IMR-90 (cell line): ENCODE data around the gene ZNF267. TPM values are rescaled to one million over a fixed set of nuclear protein-coding genes. Genes with fewer than 3 reads are reported as not detected.

Source experiments
- ATAC-seq: fragments of 200-7000 bp; cut with Tn5 transposase; 2 replicates; pipeline ENCODE4 v1.9.1; 2020; ENCODE audit warnings: low read depth, mild to moderate bottlenecking, moderate library complexity
- BruUV-seq: library from RNA; stranded (reverse); fragments of 400-500 nt; replicated peaks from 2 replicates; lab custom pipeline; 2021; lab: Mats Ljungman, UMichigan
- CTCF ChIA-PET: fragments of 300-600 bp; formaldehyde crosslinking; extraction: SDS; loops from one replicate; lab custom pipeline; 2021; ENCODE audit warnings: antibody characterized with exemption; lab: Yijun Ruan, JAX
- POLR2A ChIA-PET: fragments of 300-600 bp; sonication (Branson Sonifier 250); formaldehyde crosslinking; loops from one replicate; lab custom pipeline; 2022; ENCODE audit warnings: antibody characterized with exemption; ENCODE audit not compliant: unreplicated experiment; lab: Charles Lee
- DNase-seq: peaks from one replicate; pipeline ENCODE4 v3.0.0; 2013
- H2AFZ ChIP-seq: replicated peaks from 2 replicates; pipeline ENCODE3; 2013; ENCODE audit warnings: low read length, mild to moderate bottlenecking; ENCODE audit not compliant: poor library complexity
- H2AK5ac ChIP-seq: 2 replicates; pipeline ENCODE4 v1.6.1; 2013; ENCODE audit warnings: low read depth, low read length, inconsistent platforms
- H2AK9ac ChIP-seq: replicated peaks from 2 replicates; pipeline ENCODE3; 2013; ENCODE audit warnings: mild to moderate bottlenecking, low read depth, low read length, moderate library complexity; ENCODE audit not compliant: poor library complexity
- H2BK120ac ChIP-seq: 2 replicates; pipeline ENCODE4 v1.6.1; 2013; ENCODE audit warnings: low read depth, low read length, inconsistent platforms
- H2BK15ac ChIP-seq: 3 replicates; pipeline ENCODE4 v1.6.1; 2013; ENCODE audit warnings: low read depth, low read length, inconsistent platforms
- H2BK20ac ChIP-seq: 2 replicates; pipeline ENCODE4 v1.6.1; 2013; ENCODE audit warnings: low read depth, mild to moderate bottlenecking, inconsistent platforms, low read length, moderate library complexity
- H2BK5ac ChIP-seq: 2 replicates; pipeline ENCODE4 v1.6.1; 2013; ENCODE audit warnings: mild to moderate bottlenecking, low read depth, low read length, inconsistent platforms; ENCODE audit not compliant: poor library complexity, severe bottlenecking
- H3K14ac ChIP-seq: replicated peaks from 2 replicates; pipeline ENCODE4 v1.6.1; 2013; ENCODE audit warnings: low read depth, low read length, inconsistent platforms
- H3K18ac ChIP-seq: 2 replicates; pipeline ENCODE4 v1.6.1; 2013; ENCODE audit warnings: low read depth, low read length, control low read depth
- H3K23ac ChIP-seq: 2 replicates; pipeline ENCODE4 v1.6.1; 2013; ENCODE audit warnings: low read depth, low read length, inconsistent platforms
- H3K27ac ChIP-seq: 2 replicates; pipeline ENCODE4 v1.5.1; 2013; ENCODE audit warnings: mild to moderate bottlenecking, control low read depth, low read length; ENCODE audit not compliant: insufficient read depth
- H3K27me3 ChIP-seq: 2 replicates; pipeline ENCODE4 v1.6.1; 2013; ENCODE audit warnings: low read length; ENCODE audit not compliant: control insufficient read depth, insufficient read depth
- H3K36me3 ChIP-seq: 2 replicates; pipeline ENCODE4 v1.6.1; 2013; ENCODE audit warnings: low read length, mixed read lengths; ENCODE audit not compliant: control insufficient read depth, insufficient read depth
- H3K4ac ChIP-seq: 2 replicates; pipeline ENCODE4 v1.6.1; 2013; ENCODE audit warnings: low read depth, low read length, inconsistent platforms
- H3K4me1 ChIP-seq: 2 replicates; pipeline ENCODE4 v1.6.1; 2013; ENCODE audit warnings: low read length, mixed read lengths; ENCODE audit not compliant: control insufficient read depth, insufficient read depth
- H3K4me2 ChIP-seq: 2 replicates; pipeline ENCODE4 v1.6.1; 2013; ENCODE audit warnings: low read depth, mild to moderate bottlenecking, control low read depth, low read length, moderate library complexity
- H3K4me3 ChIP-seq: 2 replicates; pipeline ENCODE4 v1.5.1; 2013; ENCODE audit warnings: low read depth, mild to moderate bottlenecking, control low read depth, low read length, moderate library complexity; ENCODE audit not compliant: insufficient read depth
- H3K56ac ChIP-seq: 2 replicates; pipeline ENCODE4 v1.6.1; 2013; ENCODE audit warnings: low read length, inconsistent platforms; ENCODE audit not compliant: insufficient read depth; ENCODE audit errors: extremely low read depth
- H3K79me1 ChIP-seq, 2 experiments: 2 replicates each; pipeline ENCODE4 v1.6.1; 2013; ENCODE audit warnings: low read length in 2 of 2, inconsistent platforms in 1 of 2, low read depth in 1 of 2
- H3K9ac ChIP-seq: 2 replicates; pipeline ENCODE4 v1.6.1; 2013; ENCODE audit warnings: low read depth, low read length, control low read depth
- H3K9me1 ChIP-seq: 2 replicates; pipeline ENCODE4 v1.6.1; 2013; ENCODE audit warnings: low read length, inconsistent platforms; ENCODE audit not compliant: insufficient read depth
- H3K9me3 ChIP-seq: 2 replicates; pipeline ENCODE4 v1.6.1; 2013; ENCODE audit warnings: low read length; ENCODE audit not compliant: control insufficient read depth, insufficient read depth
- H4K20me1 ChIP-seq: 2 replicates; pipeline ENCODE4 v1.6.1; 2013; ENCODE audit warnings: low read length, inconsistent platforms; ENCODE audit not compliant: insufficient read depth
- H4K5ac ChIP-seq: 2 replicates; pipeline ENCODE4 v1.6.1; 2013; ENCODE audit warnings: mild to moderate bottlenecking, low read depth, low read length, control low read depth
- H4K8ac ChIP-seq, 2 experiments: 2 replicates each; pipeline ENCODE4 v1.6.1; 2013; ENCODE audit warnings: low read depth in 2 of 2, low read length in 2 of 2, control low read depth in 1 of 2, inconsistent platforms in 1 of 2
- H4K91ac ChIP-seq: 2 replicates; pipeline ENCODE4 v1.6.1; 2013; ENCODE audit warnings: low read depth, low read length, inconsistent platforms; ENCODE audit not compliant: insufficient read depth
- BHLHE40 ChIP-seq: fragments of 150-350 bp; IDR thresholded peaks from 2 replicates; pipeline ENCODE4 v1.6.1; 2016; ENCODE audit warnings: mild to moderate bottlenecking, low read depth, low read length
- CHD1 ChIP-seq: IDR thresholded peaks from 2 replicates; pipeline ENCODE4 v1.6.1; 2012; ENCODE audit warnings: low read depth, low read length, improper control_type of control experiment
- POLR2A ChIP-seq: IDR thresholded peaks from 2 replicates; pipeline ENCODE4 v1.6.1; 2012; ENCODE audit warnings: mild to moderate bottlenecking, low read depth, low read length
- WGBS, 2 experiments: methylation state at CpG; one replicate each; pipeline versions ENCODE4 v1.1.5 to v1.1.7; 2013; ENCODE audit warnings: missing lambda C conversion rate in 2 of 2; ENCODE audit not compliant: insufficient read length in 1 of 2; ENCODE audit errors: extremely low coverage in 2 of 2; 5-methylcytosine and 5-hydroxymethylcytosine counted together
- dilution Hi-C: fragments of 300-500 bp; cut with HindIII; formaldehyde crosslinking; loops from one replicate; pipeline ENCODE4 v1.14.3; 2018; ENCODE audit warnings: low sequenced_read_pairs; ENCODE audit not compliant: unreplicated experiment
- in situ Hi-C: fragments of 300-500 bp; cut with MboI; formaldehyde crosslinking; loops from 3 replicates; pipeline ENCODE4 v1.14.3; 2019; ENCODE audit warnings: low sequenced_read_pairs, inconsistent platforms, mixed read lengths
- intact Hi-C: fragments of 100-400 bp; cut with micrococcal nuclease; formaldehyde crosslinking; loops from 2 replicates; pipeline ENCODE4 v1.10.0; 2022
- polyA plus RNA-seq, 3 experiments: library from polyadenylated mRNA; depleted of rRNA; stranded (reverse); fragments of >200 nt; gene quantifications; 2 replicates each; pipeline ENCODE4 v1.2.3, GENCODE V29; 2012; ENCODE audit warnings: low replicate concordance in 1 of 3
- total RNA-seq: library from RNA; depleted of rRNA; stranded (reverse); fragments of >200 nt; gene quantifications from 2 replicates; pipeline ENCODE4 v1.2.3, GENCODE V29; 2012

Gene ZNF267
- total and polyA plus RNA-seq, 2 of the 4 experiments (the other 2 are of a cell fraction), result 2.5 to 15.6 TPM

DNA sequence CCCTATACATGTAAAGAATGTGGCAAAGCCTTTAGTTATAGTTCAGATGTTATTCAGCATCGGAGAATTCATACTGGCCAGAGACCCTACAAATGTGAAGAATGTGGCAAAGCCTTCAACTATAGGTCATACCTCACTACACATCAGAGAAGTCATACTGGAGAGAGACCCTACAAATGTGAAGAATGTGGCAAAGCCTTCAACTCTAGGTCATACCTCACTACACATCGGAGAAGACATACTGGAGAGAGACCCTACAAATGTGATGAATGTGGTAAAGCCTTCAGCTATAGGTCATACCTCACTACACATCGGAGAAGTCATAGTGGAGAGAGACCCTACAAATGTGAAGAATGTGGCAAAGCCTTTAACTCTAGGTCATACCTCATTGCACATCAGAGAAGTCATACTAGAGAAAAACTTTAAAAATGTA is 42.5 kb downstream of the ZNF267 start:
- WGBS, 2 experiments, result no CpG with 5 or more reads among the region's 3 CpGs
- Histone ChIP-seq H3K4me3 (no peak overlapping the region), H3K4ac (no peak overlapping the region), H3K36me3 (peaks cover 26% of the 10 kb centered on the region), H4K20me1 (no peaks in the 10 kb centered on the region), H4K5ac (no peak overlapping the region), H2BK20ac (no peak overlapping the region), H3K56ac (no peak overlapping the region), H2AK5ac (no peak overlapping the region), H3K4me1 (no peaks in the 10 kb centered on the region), H3K27ac (no peak overlapping the region), H2AFZ (no peak overlapping the region), H4K91ac (no peak overlapping the region), H3K23ac (no peak overlapping the region), H4K8ac (no peak overlapping the region), H2BK5ac (no peak overlapping the region), H3K4me2 (no peak overlapping the region), H3K9ac (no peak overlapping the region), H3K79me1 (peaks cover 8 to 17% of the 10 kb centered on the region in 2 experiments), H3K9me1 (no peaks in the 10 kb centered on the region), H2AK9ac (no peak overlapping the region), H3K14ac (no peak overlapping the region), H2BK120ac (no peak overlapping the region), H3K9me3 (peaks cover 55% of the 10 kb centered on the region), H3K27me3 (no peaks in the 10 kb centered on the region), H3K18ac (no peak overlapping the region), H2BK15ac (no peak overlapping the region)
- ATAC-seq (no peak), DNase-seq (no peak)
- intact Hi-C loops (no loop called here), dilution Hi-C loops (no loop called here), in situ Hi-C loops (no loop called here)
- BruUV-seq, result TSS peak; percentile 34
- POLR2A ChIA-PET, result no interaction called here
- CTCF ChIA-PET, result no interaction called here
- TF ChIP-seq BHLHE40 (no peak), POLR2A (no peak), CHD1 (no peak)
